Measurements from ENCODE around the gene APOLD1.
A peak's percentile ranks its signal among the peaks of the same experiment; 100 is the strongest.
"Not testable (repeated sequence)": the region's sequence is repeated elsewhere in the genome, so short reads cannot be mapped to it uniquely, and the experiment has no call there.

Gene APOLD1

DNA sequence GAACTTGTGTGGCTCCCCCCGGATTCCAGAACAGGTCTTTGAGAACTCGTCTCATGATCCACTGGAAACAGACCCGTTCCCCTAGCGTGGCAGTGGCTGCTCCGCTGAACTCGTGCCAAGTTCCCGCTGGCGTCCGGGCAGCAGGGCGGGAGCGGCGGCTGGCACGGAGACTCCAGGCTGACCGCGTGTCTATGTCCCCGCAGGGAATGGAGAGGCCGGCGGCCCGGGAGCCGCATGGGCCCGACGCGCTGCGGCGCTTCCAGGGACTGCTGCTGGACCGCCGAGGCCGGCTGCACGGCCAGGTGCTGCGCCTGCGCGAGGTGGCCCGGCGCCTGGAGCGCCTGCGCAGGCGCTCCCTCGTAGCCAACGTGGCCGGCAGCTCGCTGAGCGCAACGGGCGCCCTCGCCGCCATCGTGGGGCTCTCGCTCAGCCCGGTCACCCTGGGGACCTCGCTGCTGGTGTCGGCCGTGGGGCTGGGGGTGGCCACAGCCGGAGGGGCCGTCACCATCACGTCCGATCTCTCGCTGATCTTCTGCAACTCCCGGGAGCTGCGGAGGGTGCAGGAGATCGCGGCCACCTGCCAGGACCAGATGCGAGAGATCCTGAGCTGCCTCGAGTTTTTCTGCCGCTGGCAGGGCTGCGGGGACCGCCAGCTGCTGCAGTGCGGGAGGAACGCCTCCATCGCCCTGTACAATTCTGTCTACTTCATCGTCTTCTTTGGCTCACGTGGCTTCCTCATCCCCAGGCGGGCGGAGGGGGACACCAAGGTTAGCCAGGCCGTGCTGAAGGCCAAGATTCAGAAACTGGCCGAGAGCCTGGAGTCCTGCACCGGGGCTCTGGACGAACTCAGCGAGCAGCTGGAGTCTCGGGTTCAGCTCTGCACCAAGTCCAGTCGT is 1.5 kb downstream of the APOLD1 start:
- DNase-seq (ENCODE audit: low read depth in 2 of 2): peak; percentile 54 to 55

- DNase-seq (ENCODE audit: low read depth in 2 of 2): no peak
These were observed 2.7 kb downstream of the APOLD1 start for GRCh38 chr12:12788131-12788530.

DNA sequence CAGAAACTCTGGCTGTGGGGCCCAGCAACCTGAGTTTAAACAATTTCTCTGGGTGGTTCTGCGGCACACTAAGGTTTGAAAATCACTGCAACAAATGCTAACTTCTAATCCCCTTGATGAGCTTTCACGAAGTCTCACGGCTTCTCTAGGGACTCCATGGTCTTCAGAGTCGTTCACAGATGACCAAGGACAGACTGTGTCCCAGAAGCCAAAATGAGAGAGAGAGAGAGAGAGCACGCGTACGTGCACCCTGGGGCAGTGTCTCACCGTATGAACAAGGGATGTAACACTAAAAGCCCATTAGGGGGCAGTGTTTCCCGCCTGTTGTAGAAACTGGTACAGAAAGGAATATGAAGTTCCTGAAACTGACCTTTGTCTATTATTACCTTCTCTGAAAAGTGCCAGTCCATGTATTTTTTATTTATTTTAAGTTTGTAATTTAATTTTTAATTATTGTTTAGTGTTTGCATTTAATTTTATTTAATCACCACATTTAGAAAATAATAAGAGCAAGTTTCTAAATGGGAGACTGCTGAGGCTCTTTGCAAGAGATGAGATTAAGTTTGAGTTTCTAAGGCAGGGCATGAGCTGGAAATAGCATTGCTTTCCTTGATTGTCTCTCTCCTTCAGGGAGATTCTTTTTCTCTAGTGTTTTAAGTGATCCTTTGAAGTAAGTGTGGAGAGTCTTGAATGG is 3.4 kb downstream of the APOLD1 start:
- DNase-seq (ENCODE audit: low read depth in 2 of 2): peak; percentile 31 to 51

DNA sequence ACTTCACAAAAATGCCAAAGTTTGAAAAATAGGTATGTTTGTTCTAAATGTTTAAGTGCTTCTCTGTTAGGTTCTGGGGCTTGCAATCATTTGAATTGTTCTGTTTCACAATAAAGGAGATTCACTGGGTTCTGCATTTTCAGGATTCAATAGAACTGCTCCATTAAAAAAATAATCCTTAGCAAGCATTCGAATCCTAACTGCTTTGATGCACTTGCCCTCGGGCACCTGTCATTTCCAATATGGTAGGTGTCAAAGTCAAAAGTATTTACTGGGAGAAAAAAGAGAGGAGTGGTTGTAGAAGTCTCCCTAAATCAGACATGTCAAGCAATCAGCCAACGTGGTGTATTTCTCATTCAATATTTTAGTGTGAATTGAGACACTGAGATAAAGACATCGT is 5.5 kb downstream of the APOLD1 start:
- no peak for DNase-seq (ENCODE audit: low read depth in 2 of 2)

DNA sequence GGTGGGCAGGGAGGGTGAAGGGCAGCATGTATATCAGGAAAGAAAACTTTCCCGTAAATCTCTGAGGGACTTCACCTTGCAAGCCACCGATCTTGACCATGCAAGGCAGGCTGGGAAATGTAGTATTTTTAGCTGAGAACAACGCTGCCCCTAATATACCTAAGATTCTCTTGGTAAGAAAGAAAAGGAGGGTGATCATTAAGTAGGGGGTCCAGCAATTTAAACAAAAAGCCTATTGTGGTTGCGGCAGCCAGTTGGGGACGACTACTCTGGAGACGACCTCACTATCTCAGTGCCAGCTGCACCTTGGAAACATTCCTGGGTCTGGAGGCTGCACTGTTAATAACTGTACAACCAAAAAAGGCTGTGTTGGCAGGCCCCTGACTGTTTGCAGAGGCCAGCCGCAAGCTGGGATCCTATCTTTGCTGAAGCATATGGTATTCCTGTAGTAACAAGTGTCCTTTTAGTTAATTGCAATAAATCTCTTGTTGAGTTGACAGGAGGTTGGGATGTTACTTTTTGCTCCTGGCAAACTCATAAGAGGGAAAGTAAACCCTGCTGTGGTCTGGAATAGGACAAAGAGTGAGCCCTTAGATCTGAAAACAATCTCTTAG is 6.4 kb downstream of the APOLD1 start:
- DNase-seq (ENCODE audit: low read depth in 2 of 2): no peak

DNA sequence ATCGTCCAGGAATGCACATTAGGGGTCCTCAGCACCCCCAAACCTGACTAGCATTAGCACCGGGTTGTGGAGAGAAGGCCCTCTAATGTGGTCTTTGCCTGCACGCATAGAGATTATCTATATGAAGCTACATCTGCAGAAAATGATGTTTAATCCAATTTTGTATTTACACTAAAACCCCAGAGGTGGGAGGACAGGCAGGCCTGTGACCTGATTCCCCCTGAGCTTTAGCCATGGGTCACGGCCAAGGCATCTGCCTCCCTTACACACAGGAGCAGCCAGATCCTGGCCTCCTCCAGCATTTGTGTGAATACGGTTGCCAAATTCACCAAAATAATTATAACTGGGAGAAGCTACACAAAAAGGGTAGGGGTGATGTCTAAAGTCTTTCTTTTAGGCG is 7.0 kb downstream of the APOLD1 start:
- no peak for DNase-seq (ENCODE audit: low read depth in 2 of 2)

DNA sequence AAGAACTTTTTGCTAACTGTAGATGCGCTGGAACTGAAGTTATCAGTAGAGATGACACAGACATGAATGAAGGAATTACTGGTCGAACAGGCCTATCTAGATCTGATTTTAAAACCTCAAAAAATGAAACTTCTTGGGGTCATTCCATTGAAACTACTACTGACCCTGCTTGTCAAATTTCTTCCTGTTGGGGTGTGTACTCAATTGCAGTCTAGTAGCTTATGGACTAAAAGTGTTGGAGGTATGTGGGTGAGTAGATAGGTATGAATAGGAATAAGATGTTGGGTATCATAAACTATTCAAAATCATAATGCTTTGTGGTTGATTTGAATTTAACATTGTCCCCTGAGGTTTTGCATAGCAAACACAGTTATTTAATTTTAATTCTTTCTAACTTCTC is 9.2 kb downstream of the APOLD1 start:
- DNase-seq (ENCODE audit: low read depth in 2 of 2): no peak

GRCh38 chr12:12796171-12796570 is 10.7 kb downstream of the APOLD1 start:
- DNase-seq (ENCODE audit: low read depth in 2 of 2): no peak

- no peak for DNase-seq (ENCODE audit: low read depth in 2 of 2)
These were observed 11.7 kb downstream of the APOLD1 start for GRCh38 chr12:12796928-12797793.

- DNase-seq (ENCODE audit: low read depth in 2 of 2): no peak
These were observed 12.3 kb downstream of the APOLD1 start for GRCh38 chr12:12797794-12798152.

DNA sequence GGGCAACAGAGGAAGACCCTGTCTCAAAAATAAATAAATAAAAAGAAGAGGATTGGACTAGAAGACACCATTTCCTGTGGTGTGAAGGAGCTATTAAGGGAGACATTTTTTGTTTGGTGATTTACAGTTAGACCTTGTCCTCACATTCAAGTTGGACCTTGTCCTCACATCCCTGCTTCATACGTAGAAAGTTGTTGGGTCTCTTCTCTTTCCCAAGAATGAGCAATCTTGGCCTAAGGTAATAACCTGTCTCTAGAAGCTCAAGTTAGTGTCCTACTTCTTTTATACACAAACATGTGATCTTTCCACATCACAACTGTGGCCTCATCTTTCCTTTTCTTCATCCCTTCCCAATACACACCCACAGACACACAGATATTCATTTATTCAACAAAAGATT is 13.0 kb downstream of the APOLD1 start:
- DNase-seq (ENCODE audit: low read depth in 2 of 2): no peak

DNA sequence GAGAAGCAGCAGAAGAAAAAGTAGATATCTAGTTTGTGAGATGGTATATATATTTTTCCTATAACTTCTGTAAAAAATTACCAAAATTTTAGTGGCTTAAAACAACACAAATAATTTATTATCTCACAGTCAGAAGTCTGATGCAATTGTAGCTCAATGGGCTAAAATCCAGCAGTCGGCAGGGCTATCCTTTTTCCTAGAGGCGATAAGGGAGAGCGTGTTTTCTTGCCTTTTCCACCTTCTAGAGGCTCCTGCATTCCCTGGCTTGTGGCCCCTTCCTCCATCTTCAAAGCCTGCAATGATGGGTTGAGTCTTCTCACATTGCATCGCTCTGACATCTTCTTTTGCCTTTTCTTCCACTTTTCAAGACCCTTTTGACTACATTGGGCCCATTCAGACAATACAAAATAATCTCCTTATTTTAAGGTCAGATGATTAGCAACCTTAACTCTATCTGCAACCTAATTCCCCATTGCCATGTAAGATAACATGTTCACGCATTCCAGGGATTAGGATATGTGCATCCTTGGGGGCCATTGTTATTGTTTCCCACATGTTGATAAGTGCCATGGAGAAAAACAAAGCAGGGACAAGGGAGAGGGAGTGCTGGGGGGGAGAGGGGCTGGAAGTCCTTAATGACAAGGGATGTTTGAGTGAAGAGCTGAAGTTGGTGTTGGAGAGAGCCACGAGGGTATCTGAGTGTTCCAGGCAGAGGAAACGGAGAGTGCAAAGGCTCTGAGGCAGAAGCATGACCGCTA is 13.9 kb downstream of the APOLD1 start:
- DNase-seq (ENCODE audit: low read depth in 2 of 2): no peak

- DNase-seq (ENCODE audit: low read depth in 2 of 2): no peak
These were observed 15.1 kb downstream of the APOLD1 start for GRCh38 chr12:12800406-12801180.

GRCh38 chr12:12801656-12802055 is 16.2 kb downstream of the APOLD1 start:
- DNase-seq (ENCODE audit: low read depth in 2 of 2): not testable (repeated sequence)

GRCh38 chr12:12803186-12803585 is 17.7 kb downstream of the APOLD1 start:
- DNase-seq (ENCODE audit: low read depth in 2 of 2): no peak

- no peak for DNase-seq (ENCODE audit: low read depth in 2 of 2)
These were observed 18.6 kb downstream of the APOLD1 start for GRCh38 chr12:12804011-12804410.

GRCh38 chr12:12804432-12804886 is 19.0 kb downstream of the APOLD1 start:
- DNase-seq (ENCODE audit: low read depth in 2 of 2): no peak

- DNase-seq (ENCODE audit: low read depth in 2 of 2): no peak
These were observed 21.5 kb downstream of the APOLD1 start for GRCh38 chr12:12806784-12807516.

- DNase-seq (ENCODE audit: low read depth in 2 of 2): not testable (repeated sequence)
These were observed 22.1 kb downstream of the APOLD1 start for GRCh38 chr12:12807517-12807903.

All from activated CD4-positive, alpha-beta T cell treated with anti-CD3 and anti-CD28 coated beads for 24 hours (primary cell).